ELF-1 (cell line): ENCODE measurements around the gene ZBTB7A.

Experiments used
- DNase-seq: peaks from one replicate; pipeline ENCODE4 v3.0.0-alpha.2; 2016; ENCODE audit warnings: low read depth, low spot score

ZBTB7A gene

DNA sequence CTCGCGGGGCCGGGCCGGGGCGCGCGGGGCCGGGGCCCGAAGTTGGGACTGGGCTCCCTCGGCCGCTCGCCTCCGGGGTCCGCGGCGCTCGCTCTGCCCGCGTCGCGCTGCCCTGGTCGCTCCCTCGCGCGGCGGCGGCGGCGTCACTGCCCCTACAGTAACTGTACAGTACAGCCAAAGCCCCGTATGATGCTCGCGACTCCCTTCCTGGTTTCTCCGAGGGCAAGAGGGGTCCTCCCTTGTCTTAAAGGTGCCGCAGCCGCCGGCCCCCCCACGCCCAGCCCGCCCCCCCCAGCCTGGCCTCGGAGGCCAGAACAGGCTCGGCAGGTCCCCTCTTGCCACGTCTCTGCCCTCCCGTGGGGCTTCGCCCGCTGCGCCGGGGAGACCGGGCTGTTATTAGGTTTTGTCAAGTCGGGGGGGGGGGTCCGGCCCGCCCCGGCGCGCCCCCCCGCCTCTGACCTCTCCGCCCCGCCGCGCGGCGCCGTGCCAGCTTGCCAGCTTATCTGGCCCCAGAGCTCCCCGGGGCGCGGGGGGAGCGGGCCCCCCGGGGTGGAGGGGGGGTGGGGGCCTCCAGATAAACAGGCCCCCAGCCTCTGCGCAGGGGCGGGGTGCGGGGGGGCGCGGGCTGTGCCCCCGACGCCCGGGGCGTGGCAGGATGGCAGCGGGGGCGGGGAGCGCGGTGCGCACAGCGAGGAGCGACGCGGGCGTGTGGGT lies at the start of gene ZBTB7A:
Gene ZBTB7A, minus strand, starts transcription at position 218 of the 714 bp plus-strand sequence. CDS start 11,667 bp downstream, outside the sequence.
- no peak for DNase-seq

DNA sequence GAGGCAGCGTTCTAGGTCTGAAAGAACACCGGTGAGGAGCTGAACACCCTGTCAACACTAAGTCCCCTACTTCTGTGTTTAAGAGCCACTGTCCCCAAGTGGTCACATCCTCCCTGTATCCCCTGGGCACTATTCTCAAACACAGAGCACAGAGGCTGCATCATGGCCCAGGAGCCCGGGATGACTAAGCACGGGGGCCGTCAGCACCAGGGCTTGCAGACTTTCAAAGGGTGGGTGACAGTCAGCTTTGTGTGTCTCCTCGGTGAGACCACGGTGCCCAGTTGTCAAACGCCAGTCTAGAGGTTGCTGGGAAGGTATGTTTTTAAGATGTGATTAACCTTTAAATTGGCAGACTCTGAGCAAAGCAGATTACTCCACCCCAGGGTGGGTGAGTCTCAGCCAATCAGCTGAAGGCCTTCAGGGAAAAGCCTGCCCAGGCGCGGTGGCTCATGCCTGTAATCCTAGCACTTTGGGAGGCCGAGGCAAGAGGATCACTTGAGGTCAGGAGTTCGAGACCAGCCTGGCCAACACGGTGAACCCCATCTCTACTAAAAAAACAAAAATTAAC lies 49.2 kb upstream of the ZBTB7A start:
- no peak for DNase-seq

DNA sequence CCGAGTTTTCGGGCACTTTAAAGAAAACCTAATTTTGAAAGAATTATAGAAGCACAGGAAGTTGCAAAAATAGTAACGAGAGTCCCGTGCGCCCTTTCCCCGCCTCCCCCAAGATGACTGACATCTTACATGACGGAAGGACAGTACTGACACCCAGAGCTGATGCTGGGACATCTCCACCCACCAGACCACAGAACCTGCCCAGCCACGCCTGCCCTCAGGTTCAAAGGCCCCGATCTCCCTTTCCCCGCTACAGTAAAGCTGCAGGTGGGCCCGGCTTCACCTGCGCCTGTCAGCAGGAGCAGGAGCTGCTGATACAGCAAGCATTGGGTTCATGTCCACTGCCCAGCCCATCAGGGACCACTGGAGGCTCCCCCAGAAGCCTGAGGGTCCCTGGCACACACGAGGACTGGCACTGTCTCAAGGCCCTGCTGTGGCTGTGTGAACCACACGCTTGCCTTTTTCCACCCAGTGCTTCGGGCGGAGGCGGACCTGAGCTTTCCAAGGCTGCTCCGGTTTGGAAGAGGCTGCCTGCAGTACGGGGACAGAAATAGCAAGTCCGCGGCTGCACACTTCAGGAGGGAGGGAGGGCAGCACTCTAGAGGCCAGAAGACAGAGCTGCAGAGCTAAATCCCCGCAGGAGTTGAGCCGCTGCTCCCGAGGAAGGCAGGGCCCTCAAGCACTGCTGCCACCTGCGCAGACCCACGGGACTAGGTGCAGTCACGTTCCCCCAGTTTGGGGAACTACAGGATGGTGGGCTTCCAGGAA lies 48.5 kb upstream of the ZBTB7A start:
- DNase-seq = no peak

DNA sequence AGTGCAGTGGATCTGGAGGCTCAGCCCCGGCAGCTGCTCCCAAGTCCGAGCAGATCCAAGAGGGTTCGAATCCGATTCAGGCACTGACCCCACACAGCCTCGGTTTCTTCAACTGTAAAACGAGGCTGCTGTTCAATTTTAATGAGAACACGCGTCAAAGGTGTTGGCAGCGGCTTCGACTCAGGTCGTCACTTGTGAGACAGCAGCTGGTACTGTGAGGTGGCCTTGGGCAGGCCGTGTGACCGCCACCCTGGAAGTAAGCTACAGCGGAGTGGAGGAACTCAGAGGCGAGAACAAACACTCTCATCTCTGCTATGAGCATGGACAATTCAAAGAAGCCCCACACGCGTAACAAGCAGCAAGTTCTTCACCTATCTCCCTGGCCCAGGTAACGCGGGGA lies 47.5 kb upstream of the ZBTB7A start:
- DNase-seq = no peak

DNA sequence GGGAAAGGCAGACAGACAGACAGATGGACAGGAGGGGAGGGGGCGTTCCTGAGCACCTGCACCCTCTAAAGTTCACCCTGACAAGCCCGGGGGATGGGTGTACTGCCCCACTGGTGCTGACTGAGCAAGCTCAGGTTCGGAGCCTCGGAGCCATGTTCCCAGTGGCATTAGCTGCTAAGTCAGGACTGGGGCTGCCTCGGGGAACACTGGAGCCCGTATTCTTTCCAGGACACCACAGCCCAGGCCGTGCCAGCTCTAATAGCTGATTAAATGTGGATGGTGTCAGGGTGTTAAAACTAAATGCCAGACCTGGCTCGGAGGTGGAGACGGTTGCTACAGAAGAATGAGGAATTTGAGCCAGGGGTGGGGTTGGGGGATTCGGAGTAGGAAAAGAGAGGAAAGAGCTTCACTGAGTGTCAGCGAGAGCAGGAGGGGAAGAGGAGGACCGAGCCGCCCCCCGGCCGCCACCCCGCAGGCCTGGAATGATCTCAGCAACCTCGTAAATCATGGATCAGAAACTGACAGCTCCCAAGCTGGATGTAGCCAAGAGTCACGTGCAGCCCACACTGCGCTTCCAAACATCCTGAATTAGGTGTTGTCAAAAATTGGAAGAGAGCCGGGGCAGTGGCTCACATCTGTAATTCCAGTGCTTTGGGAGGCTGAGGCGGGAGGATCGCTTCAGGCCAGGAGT lies 46.8 kb upstream of the ZBTB7A start:
- no peak for DNase-seq

DNA sequence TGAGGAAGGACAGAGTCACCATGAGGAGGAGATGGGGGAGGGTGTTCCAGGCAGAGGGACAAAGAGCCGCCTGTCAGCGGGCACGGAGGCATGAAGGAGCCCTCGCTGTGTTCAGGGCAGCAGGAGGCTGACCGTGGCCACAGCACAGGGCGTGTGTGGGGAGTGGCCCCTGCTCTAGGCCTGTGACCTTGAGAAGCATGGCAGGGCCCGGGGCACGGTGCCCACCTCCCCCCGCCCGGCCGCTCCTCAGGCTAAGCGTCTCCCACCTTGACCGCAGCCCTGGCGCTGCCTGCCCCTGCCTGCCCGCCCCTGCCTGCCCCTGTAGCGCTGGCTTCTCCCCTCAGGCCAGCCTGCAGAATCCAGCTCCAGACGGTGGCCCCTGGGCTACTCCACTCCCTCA lies 45.7 kb upstream of the ZBTB7A start:
- DNase-seq = no peak

DNA sequence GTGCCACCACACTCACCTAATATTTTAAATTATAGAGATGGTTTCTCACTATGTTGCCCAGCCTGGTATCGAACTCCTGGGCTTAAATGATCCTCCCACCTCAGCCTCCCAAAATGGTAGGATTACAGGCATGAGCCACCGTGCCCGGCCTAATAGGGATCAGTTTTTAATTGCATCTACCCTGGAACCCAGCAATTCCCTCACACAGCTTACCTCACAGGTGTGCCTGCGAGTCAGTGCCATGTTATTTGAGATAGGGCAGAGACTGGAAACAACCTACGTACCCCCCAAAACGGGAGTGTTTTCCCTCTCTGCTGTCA lies 42.9 kb upstream of the ZBTB7A start:
- DNase-seq = no peak

DNA sequence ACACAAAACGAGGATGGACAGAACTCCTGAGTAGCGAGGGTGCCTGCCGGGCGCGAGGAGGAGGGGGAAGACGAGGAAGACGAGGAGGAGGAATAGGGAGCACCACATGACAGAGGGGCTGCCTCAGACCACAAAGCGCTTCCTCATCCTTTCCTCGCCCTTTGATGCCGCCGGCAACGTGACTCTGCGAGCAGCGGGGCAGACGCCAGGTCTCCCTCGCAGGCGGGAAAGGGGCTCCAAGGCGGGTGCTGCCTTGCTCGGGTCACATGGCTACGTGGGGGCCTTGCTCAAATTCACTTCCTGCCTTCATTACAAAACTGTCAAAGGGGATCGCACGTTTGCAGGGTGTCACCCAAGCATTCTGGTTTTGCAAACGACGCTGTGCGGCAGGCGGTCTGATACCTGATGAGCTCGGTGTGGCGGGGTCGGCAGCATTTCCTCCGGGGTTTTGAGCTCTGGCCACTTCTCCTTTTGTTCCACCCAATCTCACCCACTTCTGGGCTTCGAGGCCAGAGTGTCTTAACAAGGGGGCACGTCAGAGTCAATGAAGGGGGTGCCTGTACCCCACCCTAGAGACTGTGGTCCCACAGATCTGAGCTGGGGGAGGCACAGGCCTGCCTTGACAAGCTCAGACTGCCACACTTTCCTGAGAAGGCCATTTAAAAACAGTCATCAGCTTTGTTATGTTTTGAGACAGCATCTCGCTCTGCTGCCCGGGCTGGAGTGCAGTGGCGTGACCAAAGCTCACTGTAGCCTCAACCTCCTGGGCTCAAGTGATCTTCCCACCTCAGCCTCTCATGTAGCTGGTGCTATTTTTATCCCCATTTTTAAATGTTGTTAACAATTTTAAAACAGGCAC lies 42.3 kb upstream of the ZBTB7A start:
- DNase-seq = no peak

DNA sequence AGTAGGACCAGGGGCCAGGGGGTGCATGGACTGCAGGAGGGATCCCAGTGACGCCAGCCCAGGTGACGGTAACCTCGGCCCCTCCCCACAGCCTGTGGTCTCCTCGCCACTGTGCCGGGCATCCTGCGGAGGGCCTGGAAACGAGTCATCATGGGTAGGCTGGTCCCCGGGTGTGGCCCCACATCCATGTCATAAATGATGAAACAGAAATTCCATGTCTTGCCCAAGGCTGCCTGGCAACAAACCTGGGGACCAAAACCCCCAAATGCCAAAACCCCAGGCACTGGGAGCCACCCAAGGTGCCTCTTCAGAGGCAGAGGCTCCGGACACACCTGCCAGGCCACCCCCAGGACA lies 36.4 kb upstream of the ZBTB7A start:
- DNase-seq = no peak

DNA sequence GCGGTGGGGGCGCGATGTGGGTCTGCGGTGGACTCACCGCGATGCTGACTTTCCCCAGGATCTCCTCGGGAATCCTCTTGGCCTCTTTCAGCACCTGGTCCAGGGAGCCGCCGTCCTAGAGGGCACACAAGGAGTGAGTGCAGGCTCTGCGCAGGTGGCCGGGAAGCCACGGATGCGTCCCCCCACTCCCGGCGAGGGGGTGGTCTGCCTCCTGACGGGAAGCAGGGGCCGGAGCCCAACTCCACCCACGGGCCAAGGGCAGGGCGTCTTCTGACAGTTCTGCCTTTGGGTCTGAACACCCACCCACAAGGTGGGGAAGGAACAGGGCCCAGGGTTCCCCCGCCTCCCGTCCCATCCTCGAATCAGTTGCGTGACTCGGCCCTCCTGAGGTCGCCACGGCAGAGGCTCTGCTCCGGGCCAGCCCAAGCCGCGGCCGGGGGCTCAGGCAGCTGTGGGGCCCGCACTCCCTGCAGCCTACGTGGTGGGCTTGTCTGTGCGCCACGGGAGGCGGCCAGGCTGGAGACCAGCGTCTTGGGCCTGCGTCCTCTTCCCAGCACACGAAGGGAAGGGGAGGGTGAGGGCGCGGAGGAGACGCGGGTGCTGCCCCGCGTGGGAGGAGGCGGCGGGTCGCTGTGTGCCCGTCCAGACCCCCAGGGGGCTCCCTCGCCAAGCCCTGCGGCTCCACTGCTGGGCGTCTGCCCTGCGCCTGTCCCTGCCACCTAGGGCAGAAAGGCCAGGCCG lies 35.8 kb upstream of the ZBTB7A start:
- no peak for DNase-seq

DNA sequence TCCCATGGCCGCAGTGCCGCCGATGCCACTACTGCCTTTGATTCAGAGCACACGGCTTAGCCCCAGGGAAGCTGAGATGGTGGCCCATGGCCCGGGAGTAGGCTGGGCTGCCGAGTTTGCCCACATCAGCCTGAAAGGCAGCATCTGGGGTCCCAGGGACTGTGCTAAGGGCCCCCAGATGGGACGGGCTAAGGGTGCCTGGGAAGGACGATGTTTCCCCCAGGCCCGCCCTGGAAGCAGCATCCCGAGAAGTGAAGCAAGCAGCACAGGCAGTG lies 34.7 kb upstream of the ZBTB7A start:
- no peak for DNase-seq

DNA sequence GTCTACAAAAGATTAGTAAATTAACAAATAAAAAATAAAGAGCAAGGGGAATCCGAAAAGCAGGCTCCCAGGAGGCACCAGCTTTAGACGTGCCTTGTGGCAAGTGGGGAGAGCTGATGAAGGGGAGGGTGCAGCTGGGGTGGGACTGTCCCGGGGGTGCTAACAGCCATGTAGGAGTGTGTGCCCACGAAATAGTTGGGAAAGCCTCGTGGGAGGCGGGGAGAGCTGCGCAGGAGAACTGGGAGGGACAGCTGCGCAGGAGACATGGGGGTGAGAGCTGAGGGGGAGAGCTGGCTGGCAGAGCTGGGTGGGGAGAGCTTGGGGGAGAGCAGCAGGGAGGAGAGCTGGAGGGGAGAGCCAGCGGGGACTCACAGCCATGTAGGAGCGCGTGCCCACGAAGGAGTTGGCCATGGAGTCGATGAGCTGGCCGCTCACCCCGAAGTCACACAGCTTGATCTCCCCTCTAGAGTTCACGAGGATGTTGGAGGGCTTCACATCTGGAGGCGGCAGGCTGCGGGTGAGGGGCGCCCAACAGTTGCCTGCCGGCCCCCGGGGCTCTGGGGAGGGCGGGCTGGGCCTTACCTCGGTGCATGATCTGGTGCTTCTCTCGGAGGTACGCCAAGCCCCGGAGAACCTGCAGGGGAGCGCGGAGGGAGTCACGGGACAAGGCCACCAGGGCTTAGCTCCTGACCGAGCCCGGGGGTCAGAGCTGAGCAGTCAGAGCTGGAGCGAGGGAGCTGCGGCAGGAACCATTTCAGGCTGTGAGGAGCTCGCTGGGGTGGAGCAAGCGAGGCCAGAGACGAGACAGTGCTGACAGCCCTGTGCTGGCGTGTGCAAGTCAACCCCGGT lies 34.2 kb upstream of the ZBTB7A start:
- DNase-seq = no peak

DNA sequence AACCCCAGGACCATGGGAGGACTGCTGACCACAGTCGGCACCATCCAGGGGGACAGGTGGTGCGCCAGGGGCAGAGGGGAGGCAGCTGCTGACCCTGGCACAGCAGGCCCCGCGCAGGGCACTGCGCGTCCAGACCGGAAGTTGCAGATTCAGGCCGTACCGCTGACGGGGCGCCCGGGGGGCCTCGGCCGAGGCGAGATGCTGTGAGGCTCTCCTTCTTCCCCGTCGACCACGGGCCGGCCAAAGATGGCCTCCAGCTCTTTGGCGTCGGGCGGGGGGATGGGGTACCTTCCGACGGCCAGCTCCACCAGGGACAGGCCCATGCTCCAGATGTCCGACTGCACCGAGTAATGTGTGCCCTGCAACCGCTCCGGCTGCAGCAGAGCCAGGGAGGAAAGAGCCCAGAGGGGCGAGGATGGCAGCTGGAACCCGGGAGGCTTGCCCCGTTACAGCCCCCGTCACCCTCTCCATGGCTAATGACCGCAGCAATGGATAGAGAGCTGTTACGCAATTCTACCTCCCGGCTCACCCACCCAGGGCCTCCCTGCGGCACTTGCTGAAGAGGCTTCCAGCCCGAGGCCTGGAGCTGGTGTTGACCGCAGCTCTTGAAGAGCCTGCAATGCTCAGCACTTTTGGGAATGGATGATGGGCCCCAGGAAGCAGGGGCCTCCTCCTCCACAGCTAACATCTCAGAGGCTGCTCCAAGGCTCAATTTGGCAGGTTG lies 32.5 kb upstream of the ZBTB7A start:
- DNase-seq = no peak

DNA sequence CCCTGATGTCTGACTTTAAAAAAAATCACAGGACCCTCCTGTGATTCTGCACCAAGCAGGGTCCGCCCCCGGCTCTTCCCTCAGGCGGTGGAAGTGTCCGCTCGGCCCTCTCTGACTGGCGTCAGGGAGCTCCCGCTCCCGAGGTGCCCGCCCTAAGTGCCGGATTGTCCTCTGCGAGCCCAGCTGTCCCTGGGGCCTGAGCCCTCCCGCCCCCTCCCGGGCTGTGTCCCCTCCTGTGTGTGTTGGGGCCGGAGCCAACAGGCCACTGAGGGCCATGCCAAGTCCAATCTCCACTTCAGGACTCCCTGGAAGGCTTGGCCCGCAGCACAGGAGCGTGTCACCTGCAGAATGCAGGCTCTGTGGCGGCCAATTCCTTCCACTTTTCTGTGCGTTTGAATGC lies 31.8 kb upstream of the ZBTB7A start:
- no peak for DNase-seq

DNA sequence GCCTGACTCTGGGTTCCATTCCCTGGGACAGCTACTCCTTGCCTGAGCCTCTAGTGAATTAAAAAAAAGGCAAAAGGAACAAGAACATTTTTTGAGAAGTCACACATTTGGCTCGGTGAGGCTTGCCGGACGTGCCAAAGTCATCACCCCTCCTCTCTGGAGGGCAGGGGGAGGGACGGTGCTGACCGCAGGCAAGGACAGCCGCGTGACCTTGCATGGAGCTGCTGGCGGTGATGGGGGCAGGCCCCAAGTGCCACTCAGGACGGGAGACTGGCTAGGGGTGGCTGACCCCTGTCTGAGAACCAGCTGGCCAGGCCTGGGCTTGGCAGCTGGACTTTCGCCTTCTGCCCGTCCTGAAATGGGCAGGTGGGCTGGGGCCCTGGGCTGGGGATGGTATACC lies 30.8 kb upstream of the ZBTB7A start:
- no peak for DNase-seq

DNA sequence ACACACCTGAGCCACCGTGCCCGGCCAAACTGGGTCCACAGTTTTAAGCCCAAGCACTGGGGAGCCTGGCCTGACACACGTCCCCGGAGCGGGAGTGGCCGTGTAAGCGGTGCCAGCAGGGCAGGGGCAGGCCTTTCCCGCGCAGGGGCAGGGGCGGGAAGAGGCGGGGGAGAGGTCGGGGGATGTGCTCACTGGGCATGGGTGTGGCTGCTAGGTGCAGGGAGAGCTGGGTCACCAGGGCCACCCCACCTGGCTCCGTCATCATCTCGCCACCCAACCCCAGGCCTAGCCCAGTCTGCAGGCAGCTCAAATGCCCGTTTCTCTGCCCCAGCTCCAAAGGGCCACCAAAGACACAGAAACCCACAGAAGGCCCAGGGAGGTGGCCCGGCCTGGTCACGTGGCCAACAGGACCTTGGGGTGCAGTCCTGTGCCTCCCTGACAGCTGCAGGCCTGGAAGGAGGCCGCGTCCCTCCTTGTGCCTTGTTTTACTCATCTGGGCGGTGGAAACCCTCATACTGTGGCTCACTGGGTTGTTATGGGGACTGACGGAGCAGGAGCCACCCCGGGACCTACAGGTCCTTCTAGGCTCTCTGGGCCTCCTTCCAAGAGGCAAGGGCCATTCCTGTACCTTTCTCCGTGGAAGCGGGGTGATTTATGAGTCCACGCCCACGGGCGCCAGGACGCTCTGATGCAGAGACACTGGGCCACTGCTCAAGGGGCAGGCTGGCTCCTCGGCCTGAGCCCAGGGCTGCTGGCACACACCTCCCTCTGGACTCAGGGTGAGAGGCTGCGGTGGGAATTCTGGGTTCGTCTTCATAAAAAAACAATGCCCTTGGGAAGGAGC lies 29.6 kb upstream of the ZBTB7A start:
- no peak for DNase-seq

DNA sequence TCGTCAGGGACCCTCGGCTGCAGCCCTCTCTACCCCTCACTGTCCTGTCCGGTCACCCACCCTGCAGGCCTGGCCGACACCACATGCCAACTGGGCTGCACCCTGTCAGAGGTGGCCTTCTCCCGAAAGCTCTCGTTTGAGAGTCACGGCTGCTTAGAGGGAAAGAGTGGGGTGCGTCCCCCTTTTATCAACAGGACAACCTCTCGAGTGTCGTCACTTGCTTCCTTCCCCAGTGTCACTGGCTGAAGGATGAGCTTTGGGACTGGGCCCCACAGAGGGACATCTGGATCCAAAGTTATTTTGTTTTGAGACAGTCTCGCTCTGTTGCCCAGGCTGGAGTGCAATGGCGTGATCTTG lies 28.8 kb upstream of the ZBTB7A start:
- no peak for DNase-seq

DNA sequence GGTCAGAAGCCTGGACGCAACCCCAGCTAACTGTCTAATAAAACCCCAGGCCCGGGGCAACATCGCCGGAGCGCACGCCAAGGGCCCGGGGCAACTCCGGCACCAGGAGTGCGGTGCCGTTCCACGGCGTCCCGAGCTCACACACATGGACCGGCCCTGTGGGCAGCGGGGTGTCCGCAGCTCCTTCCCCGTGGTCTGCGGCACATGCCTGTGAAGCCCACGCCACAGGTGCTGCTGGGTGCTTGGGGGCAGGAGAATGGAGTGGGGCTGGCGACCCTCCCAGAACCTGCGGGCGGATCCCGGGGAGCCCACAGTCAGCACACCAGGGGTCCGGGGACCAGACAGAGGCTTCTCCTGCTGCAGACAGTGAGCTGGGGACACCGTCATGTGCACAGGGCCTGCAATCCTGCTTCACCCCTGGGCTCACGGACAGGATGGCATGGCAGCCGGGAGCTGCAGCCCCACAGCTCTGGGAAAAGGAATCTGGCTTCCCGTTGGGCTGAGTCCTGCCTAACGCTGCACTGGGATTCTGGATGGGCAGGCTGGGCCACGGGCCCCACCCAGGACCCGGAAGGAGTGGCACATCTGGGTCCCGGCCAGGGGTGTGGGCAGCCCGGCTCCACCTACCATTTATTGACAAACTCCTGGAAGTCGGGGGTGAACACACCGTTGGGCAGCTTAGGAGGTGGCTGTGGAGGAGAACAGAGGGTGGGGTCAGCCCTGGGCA lies 28.2 kb upstream of the ZBTB7A start:
- DNase-seq = no peak
